Ishikawa (cell line): ENCODE results near the gene ADGRE1.

Experiments
- EP300 ChIP-seq: IDR thresholded peaks from 2 replicates; pipeline ENCODE4 v1.6.1; 2012; ENCODE audit warnings: borderline replicate concordance
- FOXM1 ChIP-seq: IDR thresholded peaks from 2 replicates; pipeline ENCODE4 v1.6.1; 2012; ENCODE audit warnings: low read depth, borderline replicate concordance
- MAX ChIP-seq: IDR thresholded peaks from 2 replicates; pipeline ENCODE4 v1.6.1; 2012
- RAD21 ChIP-seq: IDR thresholded peaks from 2 replicates; pipeline ENCODE4 v1.6.1; 2012; ENCODE audit warnings: low read depth
- YY1 ChIP-seq: IDR thresholded peaks from 2 replicates; pipeline ENCODE4 v1.6.1; 2012; ENCODE audit warnings: low read depth

GRCh38 chr19:6875218-6875617 lies 12.2 kb upstream of the ADGRE1 start:
- TF ChIP-seq YY1 (no peak), EP300 (no peak), RAD21 (no peak), FOXM1 (no peak), MAX (no peak)
